Lung (tissue), 12 donors: ENCODE data around the gene CCDC57. TPM values are rescaled to one million over a fixed set of nuclear protein-coding genes. Genes with fewer than 3 reads are reported as not detected.

Source experiments
- ATAC-seq: fragments of 200-7000 bp; cut with Tn5 transposase; one replicate; pipeline ENCODE4 v1.9.1; 2020; ENCODE audit warnings: moderate number of reproducible peaks; ENCODE audit not compliant: insufficient read depth, low FRiP score
- DNase-seq, 3 donors: peaks; one replicate each; pipeline ENCODE4 v3.0.0-alpha.2; 2013 to 2017
- H3K27ac ChIP-seq, 2 donors: one replicate each; pipeline ENCODE4 v1.5.1; 2013; ENCODE audit warnings: mild to moderate bottlenecking in 2 of 2, moderate library complexity in 2 of 2, control low read depth in 1 of 2, inconsistent platforms in 1 of 2, low read depth in 1 of 2, low read length in 1 of 2
- H3K27me3 ChIP-seq, 3 donors: one replicate each; pipeline ENCODE4 v1.5.1; 2013; ENCODE audit warnings: low read length in 2 of 3; ENCODE audit not compliant: control insufficient read depth in 3 of 3, insufficient read depth in 3 of 3
- H3K36me3 ChIP-seq, 4 donors: one replicate each; pipeline ENCODE4 v1.5.1; 2013; ENCODE audit warnings: low read length in 4 of 4, mild to moderate bottlenecking in 1 of 4, moderate library complexity in 1 of 4; ENCODE audit not compliant: control insufficient read depth in 4 of 4, insufficient read depth in 4 of 4
- H3K4me1 ChIP-seq, 5 donors: one replicate each; pipeline ENCODE4 v1.5.1; 2013; ENCODE audit warnings: low read length in 5 of 5, mild to moderate bottlenecking in 2 of 5, moderate library complexity in 1 of 5; ENCODE audit not compliant: control insufficient read depth in 5 of 5, insufficient read depth in 5 of 5
- H3K4me3 ChIP-seq: one replicate; pipeline ENCODE4 v1.5.1; 2013; ENCODE audit warnings: mild to moderate bottlenecking, control low read depth, moderate library complexity
- H3K9ac ChIP-seq, 2 donors: one replicate each; pipeline ENCODE4 v1.5.1; 2013; ENCODE audit warnings: low read length in 2 of 2, control low read depth in 1 of 2; ENCODE audit not compliant: insufficient read depth in 1 of 2
- H3K9me3 ChIP-seq, 4 donors: one replicate each; pipeline ENCODE4 v1.5.1; 2013; ENCODE audit warnings: low read length in 3 of 4, mild to moderate bottlenecking in 1 of 4, moderate library complexity in 1 of 4; ENCODE audit not compliant: control insufficient read depth in 4 of 4, insufficient read depth in 3 of 4
- CTCF ChIP-seq: IDR thresholded peaks from 2 replicates; pipeline ENCODE4 v1.5.1; 2012; ENCODE audit warnings: mild to moderate bottlenecking; ENCODE audit errors: control extremely low read depth, extremely low read depth
- WGBS, 2 donors: extraction: QIAGEN DNeasy Blood & Tissue Kit; methylation state at CpG; one replicate each; pipeline ENCODE4 v1.1.7; 2013; 5-methylcytosine and 5-hydroxymethylcytosine counted together
- polyA plus RNA-seq, 2 donors: library from polyadenylated mRNA; stranded (reverse); fragments of 200-250 nt; gene quantifications; one replicate each; pipeline ENCODE4 v1.2.1, GENCODE V29; 2013
- total RNA-seq, 2 donors: library from RNA; depleted of rRNA in 1 of 2; stranded (reverse); fragments of >200 nt in 1 of 2; gene quantifications; one replicate each; pipeline ENCODE4 v1.2.1, GENCODE V29; 2014 to 2021
- donor health status: control.
- donor health status: control.
- donor health status: Bipolar disorder and iron deficiency.
- donor health status: healthy.
- donor health status: DM: yes; HTN: yes; CAD: no.

The CCDC57 gene
- total and polyA plus RNA-seq, 4 donors, result 33.2 to 128 (median 74.9) TPM

- peak; percentile 86 for ATAC-seq
- Histone ChIP-seq H3K9me3 (no peaks in the 10 kb centered on the region), H3K27ac (peak within 1 kb of the TSS; percentile 95 to 96), H3K9ac (no peak within 1 kb of the TSS), H3K27me3 (no peaks in the 10 kb centered on the region), H3K4me1 (peaks cover 0 to 24% (median 11%) of the 10 kb centered on the region in 5 donors), H3K4me3 (peak within 1 kb of the TSS; percentile 74), H3K36me3 (peaks cover 0 to 23% (median 11%) of the 10 kb centered on the region in 4 donors)
- TF ChIP-seq CTCF, result peak; percentile 27
- DNase-seq, result peak; percentile 95 to 98 (median 97)
- 1% methylated on average over 53 to 124 of the region's 124 CpGs for WGBS, 2 donors
Measured at GRCh38 chr17:82098169-82098938, 114.3 kb downstream of the CCDC57 start, which contains the start of gene FASN. FASN (minus strand) TSS chr17:82098236; CDS start chr17:82096445, 1,791 bp downstream.

GRCh38 chr17:82097919-82098168, 114.8 kb downstream of the CCDC57 start:
- Histone ChIP-seq H3K9ac (no peak overlapping the region), H3K4me3 (peak overlapping the region; percentile 74), H3K9me3 (no peaks in the 10 kb centered on the region), H3K4me1 (peaks cover 0 to 24% (median 9%) of the 10 kb centered on the region in 5 donors), H3K36me3 (peaks cover 0 to 28% (median 15%) of the 10 kb centered on the region in 4 donors), H3K27me3 (no peaks in the 10 kb centered on the region), H3K27ac (peak overlapping the region; percentile 88 to 91)
- DNase-seq (no peak), ATAC-seq (no peak)
- WGBS, 2 donors, result 0 to 1% methylated on average over 7 to 36 of the region's 36 CpGs
- TF ChIP-seq CTCF, result no peak

- no peak for TF ChIP-seq CTCF
- H3K27me3 ChIP-seq, result no peaks in the 10 kb centered on the region
- H3K4me3 ChIP-seq, result peak overlapping the region; percentile 74
- no peak for ATAC-seq
- H3K9me3 ChIP-seq, result no peaks in the 10 kb centered on the region
- peaks cover 0 to 32% (median 15%) of the 10 kb centered on the region in 4 donors for H3K36me3 ChIP-seq
- DNase-seq, result peak; percentile 29 to 61 (median 51)
- peak overlapping the region; percentile 88 to 91 for H3K27ac ChIP-seq
- H3K9ac ChIP-seq, result peak overlapping the region in 1 of 2 donors; percentile 58
- WGBS, 2 donors, result 1 to 3% methylated on average over 55 to 77 of the region's 77 CpGs
- H3K4me1 ChIP-seq, result peaks cover 0 to 24% (median 9%) of the 10 kb centered on the region in 5 donors
Measured at GRCh38 chr17:82097184-82097918, 115.3 kb downstream of the CCDC57 start.
